GM18873 (cell line): ENCODE results near the gene VCAM1.

Source experiments
- ATAC-seq: cut with Tn5 transposase; IDR thresholded peaks from one replicate; pipeline ENCODE4 v1.9.1; 2021; ENCODE audit warnings: mild to moderate bottlenecking, moderate library complexity, moderate number of reproducible peaks; ENCODE audit not compliant: unreplicated experiment, low FRiP score

Gene VCAM1

GRCh38 chr1:100721526-100722207, 2.1 kb downstream of the VCAM1 start:
- no peak for ATAC-seq

GRCh38 chr1:100722221-100722620, 2.7 kb downstream of the VCAM1 start:
- ATAC-seq, result no peak

- no peak for ATAC-seq
These were observed 4.7 kb downstream of the VCAM1 start for GRCh38 chr1:100724281-100724680.

- no peak for ATAC-seq
These were observed 10.6 kb downstream of the VCAM1 start for GRCh38 chr1:100730130-100730529.

- ATAC-seq, result no peak
These were observed 11.8 kb downstream of the VCAM1 start for GRCh38 chr1:100731309-100731708.

- no peak for ATAC-seq
These were observed 12.2 kb downstream of the VCAM1 start for GRCh38 chr1:100731758-100732157.

- no peak for ATAC-seq
These were observed 15.1 kb downstream of the VCAM1 start for GRCh38 chr1:100734676-100735075.

GRCh38 chr1:100735244-100735643, 15.7 kb downstream of the VCAM1 start:
- ATAC-seq, result no peak

GRCh38 chr1:100736324-100736723, 16.8 kb downstream of the VCAM1 start:
- ATAC-seq, result no peak

GRCh38 chr1:100736746-100737145, 17.2 kb downstream of the VCAM1 start:
- no peak for ATAC-seq

- ATAC-seq, result no peak
These were observed 27.0 kb downstream of the VCAM1 start for GRCh38 chr1:100746542-100746932.

GRCh38 chr1:100747771-100748170, 28.2 kb downstream of the VCAM1 start:
- no peak for ATAC-seq

- ATAC-seq, result no peak
These were observed 30.7 kb downstream of the VCAM1 start for GRCh38 chr1:100750005-100750885.

GRCh38 chr1:100752791-100753190, 33.2 kb downstream of the VCAM1 start:
- no peak for ATAC-seq

- ATAC-seq, result no peak
These were observed 38.4 kb downstream of the VCAM1 start for GRCh38 chr1:100757946-100758345.

GRCh38 chr1:100759188-100759587, 39.6 kb downstream of the VCAM1 start:
- ATAC-seq, result no peak

GRCh38 chr1:100760511-100760910, 41.0 kb downstream of the VCAM1 start:
- no peak for ATAC-seq

GRCh38 chr1:100762461-100762860, 42.9 kb downstream of the VCAM1 start:
- no peak for ATAC-seq

- ATAC-seq, result no peak
These were observed 47.8 kb downstream of the VCAM1 start for GRCh38 chr1:100767176-100767890.

- no peak for ATAC-seq
These were observed 49.8 kb downstream of the VCAM1 start for GRCh38 chr1:100769323-100769722.
